GM12874 (cell line): ENCODE results near the gene PSRC1.

Source experiments
- TF ChIP-seq, protein P1 (sequence below): IDR thresholded peaks from 2 replicates; pipeline ENCODE4 v1.5.1; 2011; ENCODE audit warnings: low read depth, mild to moderate bottlenecking, control low read depth, low read length, moderate library complexity; ENCODE audit not compliant: insufficient read depth

PSRC1 gene

GRCh38 chr1:109252893-109253802 is 29.8 kb downstream of the PSRC1 start:
- TF ChIP-seq, protein P1, sequence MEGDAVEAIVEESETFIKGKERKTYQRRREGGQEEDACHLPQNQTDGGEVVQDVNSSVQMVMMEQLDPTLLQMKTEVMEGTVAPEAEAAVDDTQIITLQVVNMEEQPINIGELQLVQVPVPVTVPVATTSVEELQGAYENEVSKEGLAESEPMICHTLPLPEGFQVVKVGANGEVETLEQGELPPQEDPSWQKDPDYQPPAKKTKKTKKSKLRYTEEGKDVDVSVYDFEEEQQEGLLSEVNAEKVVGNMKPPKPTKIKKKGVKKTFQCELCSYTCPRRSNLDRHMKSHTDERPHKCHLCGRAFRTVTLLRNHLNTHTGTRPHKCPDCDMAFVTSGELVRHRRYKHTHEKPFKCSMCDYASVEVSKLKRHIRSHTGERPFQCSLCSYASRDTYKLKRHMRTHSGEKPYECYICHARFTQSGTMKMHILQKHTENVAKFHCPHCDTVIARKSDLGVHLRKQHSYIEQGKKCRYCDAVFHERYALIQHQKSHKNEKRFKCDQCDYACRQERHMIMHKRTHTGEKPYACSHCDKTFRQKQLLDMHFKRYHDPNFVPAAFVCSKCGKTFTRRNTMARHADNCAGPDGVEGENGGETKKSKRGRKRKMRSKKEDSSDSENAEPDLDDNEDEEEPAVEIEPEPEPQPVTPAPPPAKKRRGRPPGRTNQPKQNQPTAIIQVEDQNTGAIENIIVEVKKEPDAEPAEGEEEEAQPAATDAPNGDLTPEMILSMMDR: no peak

GRCh38 chr1:109252167-109252892 is 30.6 kb downstream of the PSRC1 start:
- TF ChIP-seq, protein P1: no peak

- TF ChIP-seq, protein P1: no peak
Observed at GRCh38 chr1:109251277-109252166, 31.4 kb downstream of the PSRC1 start.

- TF ChIP-seq, protein P1: no peak
Observed at GRCh38 chr1:109250454-109251276, 32.3 kb downstream of the PSRC1 start.

- TF ChIP-seq, protein P1: no peak
Observed at GRCh38 chr1:109249654-109250401, 33.1 kb downstream of the PSRC1 start.
